SKM-1 (cell line): ENCODE data around the gene ZC3H12D.
"Not testable (repeated sequence)": the region's sequence is repeated elsewhere in the genome, so short reads cannot be mapped to it uniquely, and the experiment has no call there.

Experiments
- DNase-seq: peaks from one replicate; lab custom pipeline; 2025; ENCODE audit not compliant: unreplicated experiment; lab: John Stamatoyannopoulos, UW

The ZC3H12D gene

DNA sequence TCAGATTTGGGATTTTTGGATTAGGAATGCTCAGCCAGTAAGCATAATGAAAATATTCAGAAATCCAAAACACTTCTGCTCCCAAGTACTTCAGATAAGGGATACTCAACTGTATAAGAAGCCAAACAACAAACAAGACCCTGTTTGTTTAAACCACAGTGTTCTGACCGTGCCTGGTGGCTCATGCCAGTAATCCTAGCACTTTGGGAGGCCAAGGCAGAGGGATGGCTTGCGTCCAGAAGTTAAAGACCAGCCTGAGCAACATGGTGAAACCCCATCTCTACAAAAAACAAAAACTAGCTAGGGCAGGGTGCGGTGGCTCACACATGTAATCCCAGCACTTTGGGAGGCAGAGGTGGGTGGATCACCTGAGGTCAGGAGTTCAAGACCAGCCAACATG, 24.6 kb downstream of the ZC3H12D start:
- DNase-seq = not testable (repeated sequence)

DNA sequence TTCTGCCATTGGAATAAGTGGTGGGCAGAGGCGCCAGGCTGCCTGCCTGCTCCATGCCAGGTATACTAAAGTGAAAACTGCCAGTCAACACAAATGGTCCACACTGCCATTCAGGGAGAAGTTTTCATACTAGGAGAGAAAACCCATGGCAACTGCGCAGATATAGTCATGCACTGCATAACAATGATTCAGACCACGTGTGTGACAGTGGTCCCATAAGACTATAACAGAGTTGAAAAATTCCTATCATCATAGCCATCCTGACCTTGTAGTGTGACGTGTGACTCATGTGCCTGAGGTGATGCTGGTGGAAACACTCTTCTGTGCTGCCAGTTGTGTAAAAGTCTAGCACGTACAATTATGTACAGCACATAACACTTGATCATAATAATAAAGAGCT, 25.1 kb downstream of the ZC3H12D start:
- DNase-seq = no peak

DNA sequence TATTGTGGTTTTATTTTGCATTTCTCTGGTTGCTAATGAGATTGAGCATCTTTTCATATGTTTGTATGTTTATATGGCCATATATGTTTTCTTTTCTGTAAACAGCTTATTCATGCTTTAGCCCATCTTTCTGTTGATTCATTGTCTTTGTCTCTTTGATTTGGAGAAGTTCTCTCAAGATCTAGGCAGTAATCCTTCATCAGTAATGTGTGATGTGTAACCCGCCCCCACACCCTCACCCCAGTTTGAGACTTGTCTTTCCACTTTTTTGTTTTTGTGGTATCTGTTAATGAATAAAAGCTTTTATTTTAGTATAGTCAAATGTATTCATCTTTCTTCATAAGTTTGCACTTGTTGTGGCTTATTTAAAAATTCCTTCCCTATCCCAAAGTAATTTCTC, 26.0 kb downstream of the ZC3H12D start:
- DNase-seq = no peak

DNA sequence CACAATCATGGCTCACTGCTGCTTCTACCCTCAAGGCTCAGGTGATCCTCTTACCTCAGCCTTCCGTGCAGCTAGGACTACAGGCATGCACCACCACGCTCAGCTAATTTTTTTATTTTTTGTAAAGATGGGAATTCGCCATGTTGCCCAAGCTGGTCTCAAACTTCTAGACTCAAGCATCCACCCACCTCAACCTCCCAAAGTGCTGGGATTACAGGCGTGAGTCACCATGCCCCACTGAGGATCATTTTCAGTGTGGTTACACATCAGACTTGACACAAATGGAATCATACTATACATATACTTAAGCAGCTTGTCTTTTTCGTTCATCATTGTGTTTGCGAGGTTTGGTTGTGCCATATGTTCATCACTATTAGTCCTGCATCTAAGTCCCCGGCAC, 26.6 kb downstream of the ZC3H12D start:
- DNase-seq = no peak

DNA sequence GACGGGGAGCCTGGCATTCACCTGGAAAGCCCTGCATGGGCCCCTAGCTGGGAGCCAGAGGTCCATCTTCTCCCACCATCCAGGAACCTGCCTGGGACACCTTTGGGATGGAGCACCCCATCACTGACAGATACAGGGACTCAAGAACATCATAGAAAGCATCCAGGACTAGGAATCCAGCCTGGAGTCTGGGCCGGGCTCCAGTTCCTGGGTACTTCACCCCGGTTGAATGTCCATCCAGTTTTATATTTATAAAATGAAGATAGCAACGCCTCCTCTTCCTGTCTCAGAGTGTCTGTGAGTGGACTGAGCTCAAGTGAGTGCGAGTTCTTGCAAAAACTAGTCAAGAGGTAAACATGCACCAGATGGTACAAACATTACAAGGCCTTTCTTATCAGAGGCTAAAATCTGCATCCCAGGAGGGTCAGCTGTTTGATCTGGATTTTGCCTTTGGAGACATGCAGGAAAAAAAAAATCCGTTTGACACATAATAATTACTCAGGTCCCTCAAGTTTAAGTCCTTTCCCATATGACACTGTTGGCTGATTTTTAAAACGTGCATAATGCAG, 27.4 kb downstream of the ZC3H12D start:
- no peak for DNase-seq

DNA sequence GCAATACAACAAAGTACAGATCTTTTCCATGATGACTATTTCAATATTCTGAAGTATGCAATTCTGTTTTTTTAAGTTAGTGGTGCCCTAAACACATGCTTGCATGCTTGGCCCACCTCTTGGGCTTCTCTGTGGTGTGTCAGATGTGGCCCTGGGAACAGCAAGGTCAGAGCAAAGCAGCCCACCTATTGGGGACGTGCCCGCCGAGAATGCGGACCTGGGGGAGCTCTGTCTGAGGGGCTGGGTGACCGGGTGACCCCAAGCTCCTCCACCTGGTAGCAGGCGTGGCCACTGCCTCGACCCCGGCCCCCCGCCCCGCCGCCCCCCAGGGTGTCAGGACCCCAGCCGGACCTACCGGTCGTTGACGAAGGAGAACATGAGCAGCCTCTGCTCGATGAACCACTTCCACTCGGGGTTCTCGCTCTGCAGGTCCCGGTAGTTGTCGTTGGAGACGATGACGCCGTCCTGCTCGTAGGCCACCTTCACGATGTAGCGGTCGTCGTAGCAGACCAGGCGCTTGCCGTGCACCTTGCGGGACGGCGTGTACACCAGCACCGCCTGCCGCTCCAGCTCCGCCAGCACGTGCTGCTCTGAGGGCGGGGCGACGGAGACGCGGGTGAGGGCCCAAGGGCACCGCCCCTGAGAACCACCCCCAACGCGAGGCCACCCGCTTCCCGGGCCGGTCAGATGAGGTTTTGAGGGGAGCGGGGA, 28.3 kb downstream of the ZC3H12D start:
- no peak for DNase-seq

DNA sequence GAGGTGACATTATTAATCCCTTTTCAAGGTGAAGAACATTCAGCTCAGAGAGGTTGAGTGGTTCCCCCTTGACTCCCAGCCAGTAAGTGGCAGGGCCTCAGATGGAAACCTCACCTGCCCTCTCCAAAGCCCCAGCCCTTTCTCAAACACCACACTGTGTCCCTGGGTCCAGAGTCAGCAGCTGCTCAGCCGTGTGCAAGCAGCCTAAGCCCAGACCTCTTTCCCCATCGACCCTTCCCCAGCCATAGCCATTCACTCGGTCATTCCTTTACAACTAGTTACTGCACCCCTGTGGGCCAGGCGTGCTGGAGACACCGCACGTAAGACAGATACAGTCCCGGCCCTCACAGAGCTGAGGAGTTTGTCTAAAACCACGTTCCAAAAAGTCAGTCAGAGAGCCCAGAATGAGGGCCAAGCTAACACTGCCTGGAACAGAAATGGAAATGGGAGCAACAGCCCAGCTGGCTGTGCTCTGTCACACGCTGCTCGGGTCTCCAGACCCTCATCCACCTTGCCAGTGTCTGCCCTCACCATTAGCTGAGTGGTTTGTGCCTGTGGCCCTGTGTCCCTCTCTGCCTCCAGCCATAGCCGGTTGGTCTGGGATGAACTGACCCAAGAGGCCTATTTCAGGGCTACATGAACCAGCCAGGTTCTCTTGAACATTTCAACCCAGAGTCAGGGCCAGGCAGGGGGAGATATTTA, 29.6 kb downstream of the ZC3H12D start:
- DNase-seq = no peak

DNA sequence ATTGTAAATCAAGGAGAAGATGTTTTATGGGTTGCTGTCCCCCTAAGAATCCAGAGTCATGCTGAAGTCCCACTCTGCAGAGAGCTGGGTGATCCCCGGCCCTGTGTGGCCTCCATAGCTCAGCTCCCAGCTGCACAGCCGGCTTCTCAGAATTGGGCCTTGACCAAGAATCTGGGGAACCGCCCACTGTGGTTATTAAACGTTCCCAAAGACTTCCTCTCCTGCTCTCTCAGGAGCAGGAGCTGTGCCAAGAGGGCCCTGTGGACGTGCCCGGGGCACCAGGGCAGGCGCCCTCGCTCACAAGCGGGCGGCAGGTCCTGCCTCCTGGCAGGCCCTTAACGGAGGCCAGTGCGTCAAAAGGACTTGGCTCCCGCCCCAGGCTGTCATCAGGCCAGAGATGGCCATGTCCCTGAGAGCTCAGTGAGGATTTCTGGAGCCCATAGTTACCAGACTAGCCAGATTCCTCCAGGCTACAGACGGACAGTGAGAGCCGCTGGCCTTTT, 30.4 kb downstream of the ZC3H12D start:
- no peak for DNase-seq

DNA sequence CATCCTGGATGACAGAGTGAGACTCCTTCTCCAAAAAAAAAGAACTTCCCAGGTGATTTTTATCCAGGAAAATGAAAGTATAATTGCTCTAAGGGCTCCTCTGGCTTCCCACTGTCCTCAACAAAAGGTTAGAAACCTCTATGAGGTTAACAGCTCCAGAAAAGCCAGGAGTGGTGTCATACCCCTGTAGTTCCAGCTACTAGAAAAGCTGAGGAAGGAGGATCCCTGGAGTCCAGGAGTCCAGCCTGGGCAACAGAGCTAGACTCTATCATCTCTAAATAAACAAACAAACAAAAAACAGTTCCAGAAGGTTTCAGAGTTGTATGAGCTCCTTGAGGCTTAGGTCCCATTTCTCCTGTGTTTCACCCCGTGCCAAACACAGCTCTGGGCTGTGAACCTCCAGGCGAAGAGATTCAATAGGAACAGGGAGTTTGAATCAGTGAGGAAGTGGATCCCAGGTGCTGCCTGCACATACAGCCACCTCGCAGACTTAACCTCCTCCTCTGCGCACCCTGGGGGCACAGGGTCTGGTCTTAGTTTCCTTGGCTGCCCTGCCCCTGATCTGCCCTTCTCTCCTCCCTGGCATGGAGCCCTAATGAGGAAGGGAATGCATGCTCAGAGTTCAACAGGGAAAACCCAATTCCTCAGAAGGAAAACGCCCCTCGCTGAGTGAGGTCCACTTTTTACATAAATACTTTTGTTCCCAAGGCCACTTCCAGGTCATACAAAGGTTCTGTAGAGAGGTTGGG, 31.0 kb downstream of the ZC3H12D start:
- no peak for DNase-seq

DNA sequence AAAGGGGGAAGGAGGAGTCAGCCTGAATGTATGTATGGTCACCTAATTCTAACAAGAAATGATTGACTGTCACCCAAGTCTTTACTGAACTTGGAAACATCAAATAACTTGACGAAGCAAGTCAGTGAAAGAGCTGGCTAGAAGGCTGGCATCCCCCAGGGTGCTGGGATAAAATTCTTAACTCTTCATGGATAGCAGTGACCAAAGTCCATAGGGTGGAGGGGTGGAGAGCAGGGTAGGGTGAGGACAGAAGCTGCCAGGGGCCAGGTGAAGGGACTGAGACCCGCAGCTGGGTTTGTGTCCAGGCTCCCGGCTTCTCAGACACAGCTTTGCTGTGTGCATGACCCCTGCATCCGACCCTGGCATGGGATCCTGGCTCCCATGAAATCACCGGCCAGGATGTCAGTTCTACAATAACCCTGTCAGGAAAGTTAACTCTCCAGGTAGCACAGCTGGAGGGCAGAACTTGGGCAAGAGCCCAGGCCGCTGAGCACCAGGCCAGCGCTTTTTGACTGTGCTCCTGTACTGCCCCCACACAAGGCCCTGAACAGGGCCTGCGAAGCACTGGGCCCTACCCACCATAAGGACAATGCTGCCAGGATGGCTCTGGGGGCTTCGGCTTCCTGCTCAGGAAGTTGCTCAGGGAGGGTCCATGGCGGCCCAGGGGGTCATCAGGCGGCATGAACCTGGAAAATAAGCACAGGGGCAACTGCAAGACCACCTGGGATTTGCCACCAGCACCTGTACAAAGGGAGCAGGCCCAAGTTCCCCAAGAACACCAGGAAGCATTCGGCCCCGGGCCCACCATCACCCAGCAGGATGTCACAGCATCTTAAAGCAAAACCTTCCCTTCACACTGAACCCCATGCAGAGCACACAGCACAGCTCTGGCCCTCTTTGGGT, 32.5 kb downstream of the ZC3H12D start:
- no peak for DNase-seq

DNA sequence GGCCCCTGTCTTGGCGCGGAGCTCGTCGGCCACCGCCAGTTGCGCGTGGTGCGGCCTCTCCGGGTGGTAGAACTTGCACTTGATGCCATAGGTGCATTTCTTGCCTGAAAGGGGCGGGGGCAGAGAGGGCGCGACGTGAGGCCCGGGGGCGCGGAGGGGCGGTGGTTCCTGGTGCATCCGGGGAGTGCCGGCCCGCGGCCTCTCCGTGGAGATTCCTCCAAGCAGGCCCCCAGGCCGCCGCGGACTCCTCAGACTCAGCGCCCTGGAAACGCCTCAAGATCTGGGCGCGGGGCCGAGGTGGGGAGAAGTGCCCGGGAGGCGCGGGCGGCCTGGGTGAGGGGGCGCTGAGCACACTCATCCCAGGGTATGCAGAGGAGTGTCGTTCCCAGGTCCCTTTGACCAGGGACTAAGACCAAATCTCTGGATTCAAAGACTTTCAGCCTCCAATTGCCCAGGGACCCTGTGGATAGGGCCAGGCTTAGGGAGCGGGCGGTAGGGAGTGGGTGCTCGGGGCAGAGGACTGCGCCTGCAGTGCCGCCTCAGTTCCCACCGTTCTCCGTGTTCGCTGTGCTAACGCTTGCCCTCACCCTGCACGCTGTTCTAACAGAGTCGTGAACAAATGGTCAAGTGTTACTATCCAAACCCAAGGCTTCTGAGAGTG, 33.3 kb downstream of the ZC3H12D start:
- DNase-seq = no peak

DNA sequence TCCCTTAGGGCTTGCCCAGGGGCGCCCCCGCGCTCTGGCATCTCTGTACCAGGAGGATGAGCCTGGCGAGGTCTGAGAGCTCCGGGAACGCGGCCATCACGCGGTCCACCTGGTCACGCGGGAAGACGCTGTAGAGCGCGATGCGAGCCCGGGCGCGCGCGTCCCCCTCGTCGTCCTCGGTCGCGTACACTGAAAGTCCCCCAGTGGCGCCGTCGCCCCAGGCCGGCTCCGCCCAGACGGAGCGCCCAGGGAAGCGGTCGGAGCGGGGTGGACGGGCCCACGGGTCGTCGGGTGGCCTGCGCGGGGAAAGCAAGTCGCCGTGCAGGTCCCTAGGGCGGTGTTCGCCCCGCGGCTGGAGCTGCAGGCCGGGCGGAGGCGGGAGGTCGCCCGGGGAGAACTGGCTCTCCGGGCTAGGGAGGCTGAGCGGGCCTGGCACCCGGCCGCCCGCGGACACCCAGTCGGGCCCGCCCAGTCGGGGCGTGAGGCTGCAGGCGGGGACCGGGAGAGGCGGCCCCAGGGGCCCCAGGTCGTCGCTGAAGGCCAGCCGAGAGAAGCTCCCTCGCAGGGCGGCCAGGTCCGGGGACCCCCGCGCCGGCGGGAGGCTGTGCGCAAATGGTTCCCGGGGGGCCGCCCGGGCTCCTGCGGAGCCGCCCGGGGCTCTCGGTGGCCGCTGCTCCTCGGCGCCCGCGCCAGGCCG, 34.0 kb downstream of the ZC3H12D start:
- DNase-seq = no peak

DNA sequence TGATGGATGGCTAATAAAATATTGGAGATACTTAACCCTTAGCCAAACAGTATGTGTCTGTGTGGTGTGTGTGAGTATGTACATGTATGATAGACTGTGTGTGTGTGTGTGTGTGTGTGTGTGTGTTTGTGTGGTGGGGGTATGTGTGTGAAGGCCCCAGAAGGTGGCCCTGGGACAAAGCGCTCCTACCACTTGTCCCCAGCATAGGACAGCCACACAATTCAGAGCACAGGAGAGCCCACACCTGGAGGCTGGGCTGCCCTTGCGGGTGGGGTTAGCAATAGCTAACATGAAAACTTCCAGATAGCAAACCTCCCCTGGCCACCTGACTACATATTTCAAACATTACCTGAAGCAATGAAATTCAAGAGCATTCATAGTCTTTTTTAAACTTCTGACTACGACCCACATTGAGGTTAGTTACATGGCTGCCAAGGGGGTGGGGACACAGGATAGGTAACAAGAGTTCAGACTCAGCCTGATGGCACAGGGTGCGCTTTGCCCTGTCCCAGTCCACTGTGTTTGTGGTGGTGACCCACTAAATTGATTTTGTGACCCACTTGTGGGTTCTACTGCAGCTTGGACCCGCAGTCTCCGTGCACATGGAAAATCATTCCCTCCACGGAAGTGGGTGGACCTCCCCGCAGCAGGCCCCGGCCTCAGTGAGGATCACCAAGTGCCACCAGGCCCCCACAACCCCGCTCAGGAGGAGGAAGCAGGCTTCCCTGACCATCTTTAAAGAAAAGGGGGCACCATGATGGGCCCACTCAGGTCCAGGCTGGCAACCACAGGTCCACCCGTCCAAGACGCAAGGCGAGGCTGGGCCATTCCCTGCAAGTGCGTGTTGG, 34.8 kb downstream of the ZC3H12D start:
- no peak for DNase-seq

DNA sequence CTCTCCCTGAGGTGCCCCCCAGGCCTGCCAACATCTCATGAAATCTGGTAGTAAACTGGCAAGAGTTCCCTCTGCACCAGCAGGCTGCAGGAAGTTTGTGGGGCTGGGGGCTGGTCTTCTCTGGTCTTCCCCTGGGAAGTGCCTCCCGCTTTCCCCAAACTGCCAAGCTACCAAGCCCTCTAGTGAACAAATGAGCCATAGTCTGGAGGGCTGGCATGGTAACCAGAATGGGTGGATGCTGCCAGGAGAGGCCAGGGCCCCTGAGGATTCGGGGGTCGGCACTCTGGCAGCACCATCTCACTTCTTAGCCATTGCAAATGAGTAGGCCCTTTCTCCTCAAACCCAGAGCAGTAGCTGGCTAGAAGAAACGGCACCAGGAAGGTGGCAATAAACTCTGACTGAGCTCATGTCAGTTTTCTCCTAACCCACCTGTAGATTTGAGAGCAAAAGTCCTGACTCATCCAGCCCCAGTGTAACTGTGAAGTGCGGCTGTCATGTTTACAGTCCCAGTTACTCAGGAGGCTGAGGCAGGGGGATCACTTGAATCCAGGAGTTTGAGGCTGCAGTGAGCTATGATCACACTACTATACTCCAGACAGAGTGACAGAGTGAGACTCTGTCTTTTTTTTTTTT, 35.9 kb downstream of the ZC3H12D start:
- no peak for DNase-seq

DNA sequence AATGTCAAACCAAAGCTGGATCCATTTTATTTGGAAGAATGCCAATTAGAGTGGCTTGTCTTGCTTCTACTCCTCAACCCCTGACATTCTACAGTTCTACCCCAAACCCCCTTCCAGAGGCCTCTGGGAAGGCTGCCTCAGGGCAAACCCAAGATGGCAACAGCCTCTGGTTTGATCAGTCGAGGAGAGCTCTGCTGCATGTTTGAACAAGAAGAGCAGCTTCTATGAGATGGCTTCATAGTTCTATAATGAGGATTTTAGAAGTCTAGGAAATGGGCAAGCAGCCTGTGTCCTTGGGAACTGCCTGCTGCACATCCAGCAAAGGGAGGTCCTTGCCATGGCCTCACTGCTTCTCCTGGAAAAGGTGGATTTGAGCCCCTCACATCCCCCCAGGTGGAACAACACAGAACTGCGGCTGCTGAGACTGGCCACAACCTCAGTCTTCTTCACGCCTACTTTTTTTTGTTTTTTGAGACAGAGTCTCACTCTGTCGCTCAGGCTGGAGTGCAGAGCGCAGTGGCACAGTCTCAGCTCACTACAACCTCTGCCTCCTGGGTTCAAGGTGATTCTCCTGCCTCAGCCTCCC, 37.9 kb downstream of the ZC3H12D start:
- no peak for DNase-seq

DNA sequence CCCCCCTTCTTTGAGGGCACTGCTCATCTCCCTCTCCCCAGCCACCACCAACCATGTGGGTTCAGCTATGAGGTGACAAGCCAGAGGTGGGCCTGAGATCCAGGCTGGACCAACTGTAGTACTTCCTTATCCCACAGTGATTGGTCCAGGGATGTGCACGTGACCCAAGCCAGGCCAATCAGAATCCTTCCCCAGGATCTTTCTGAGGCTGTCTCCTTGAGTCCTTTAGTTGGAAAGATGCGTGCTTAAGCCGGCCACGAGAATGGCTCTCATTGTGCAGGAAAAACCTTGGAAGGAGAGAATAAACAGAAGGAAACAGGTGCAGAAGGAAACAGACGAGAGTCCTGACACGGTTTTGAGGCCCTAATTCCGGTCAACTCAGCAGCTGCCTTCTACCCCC, 39.2 kb downstream of the ZC3H12D start:
- no peak for DNase-seq

DNA sequence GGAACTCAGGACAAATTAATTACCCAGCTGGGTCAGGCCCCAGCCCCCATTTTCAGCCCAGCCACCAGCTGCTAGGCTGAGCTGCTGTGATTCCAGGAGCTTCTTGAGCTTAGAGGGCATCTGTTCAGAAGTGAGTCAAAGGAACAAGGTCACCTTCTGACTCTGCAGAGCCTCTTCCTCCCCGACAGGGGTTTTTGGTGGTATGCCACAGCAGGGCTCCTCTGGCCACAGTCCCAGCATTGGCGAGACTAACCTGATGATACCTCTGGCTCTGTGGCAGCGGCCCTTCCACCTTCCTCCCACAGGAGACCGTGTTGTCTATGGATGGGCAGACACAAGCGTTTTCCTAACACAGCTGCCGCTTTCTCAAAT, 39.7 kb downstream of the ZC3H12D start:
- DNase-seq = no peak
